CD4-positive, CD25-positive, alpha-beta regulatory T cell (primary cell): ENCODE results near the gene ABTB2. TPM values are rescaled to one million over a fixed set of nuclear protein-coding genes. Genes with fewer than 3 reads are reported as not detected.

Source experiments
- ATAC-seq, 2 donors: fragments of 150-1000 bp; cut with Tn5 transposase; one replicate each; pipeline ENCODE4 v1.10.0; 2021; ENCODE audit warnings: low read depth in 2 of 2, moderate number of reproducible peaks in 2 of 2, moderate library complexity in 1 of 2
- DNase-seq, 3 donors: peaks; one replicate each; pipeline versions ENCODE4 v3.0.0 to v3.0.0-alpha.2; 2012 to 2022; ENCODE audit warnings: mixed read lengths in 1 of 3
- H3K27ac ChIP-seq: one replicate; pipeline ENCODE4 v1.7.0; 2013; ENCODE audit warnings: mild to moderate bottlenecking, low read length; ENCODE audit not compliant: insufficient read depth, poor library complexity, severe bottlenecking
- H3K27me3 ChIP-seq: one replicate; pipeline ENCODE4 v1.7.0; 2013; ENCODE audit warnings: low read length; ENCODE audit not compliant: control insufficient read depth, insufficient read depth
- H3K36me3 ChIP-seq: one replicate; pipeline ENCODE4 v1.7.0; 2013; ENCODE audit warnings: mild to moderate bottlenecking, low read length, moderate library complexity; ENCODE audit not compliant: control insufficient read depth, insufficient read depth
- H3K4me1 ChIP-seq: 2 replicates; pipeline ENCODE4 v1.7.0; 2013; ENCODE audit warnings: mild to moderate bottlenecking, low read length; ENCODE audit not compliant: insufficient read depth, control insufficient read depth, poor library complexity, severe bottlenecking
- H3K4me3 ChIP-seq: one replicate; pipeline ENCODE4 v1.7.0; 2013; ENCODE audit warnings: low read depth, mild to moderate bottlenecking, low read length, moderate library complexity
- H3K9me3 ChIP-seq, 2 experiments: 1 replicate in 1 of 2; 2 replicates in 1 of 2; pipeline ENCODE4 v1.7.0; 2013; ENCODE audit warnings: low read length in 2 of 2, mild to moderate bottlenecking in 1 of 2, moderate library complexity in 1 of 2; ENCODE audit not compliant: control insufficient read depth in 2 of 2
- H3K27ac Mint-ChIP-seq, 3 donors: one replicate each; pipeline ENCODE4 v1.8.0; 2020 to 2022; ENCODE audit warnings: mild to moderate bottlenecking in 3 of 3, mixed read lengths in 3 of 3, moderate library complexity in 2 of 3
- H3K27me3 Mint-ChIP-seq: one replicate; pipeline ENCODE4 v1.8.0; 2022; ENCODE audit warnings: mild to moderate bottlenecking, mixed read lengths
- H3K36me3 Mint-ChIP-seq: one replicate; pipeline ENCODE4 v1.8.0; 2020; ENCODE audit warnings: mixed read lengths
- H3K4me1 Mint-ChIP-seq, 4 donors: one replicate each; pipeline ENCODE4 v1.8.0; 2020 to 2022; ENCODE audit warnings: mixed read lengths in 4 of 4, mild to moderate bottlenecking in 1 of 4
- H3K4me3 Mint-ChIP-seq, 4 donors: one replicate each; pipeline ENCODE4 v1.8.0; 2020 to 2022; ENCODE audit warnings: mild to moderate bottlenecking in 4 of 4, mixed read lengths in 4 of 4, moderate library complexity in 3 of 4
- H3K9me3 Mint-ChIP-seq, 7 donors: one replicate each; pipeline ENCODE4 v1.8.0; 2020 to 2022; ENCODE audit warnings: mixed read lengths in 7 of 7, mild to moderate bottlenecking in 3 of 7, moderate library complexity in 2 of 7
- polyA plus RNA-seq, 4 donors: library from polyadenylated mRNA; unstranded; fragments of 300-500 nt; fragmentation: Illumina TruSeq; gene quantifications; one replicate each; pipeline ENCODE4 v1.2.3, GENCODE V29; 2021
- total RNA-seq: library from RNA; stranded (reverse); gene quantifications from one replicate; pipeline ENCODE4 v1.2.3, GENCODE V29; 2022

The ABTB2 gene
- total and polyA plus RNA-seq, 5 donors from 2014 or later, result 0.12 to 0.89 (median 0.13) TPM; not detected in 2

DNA sequence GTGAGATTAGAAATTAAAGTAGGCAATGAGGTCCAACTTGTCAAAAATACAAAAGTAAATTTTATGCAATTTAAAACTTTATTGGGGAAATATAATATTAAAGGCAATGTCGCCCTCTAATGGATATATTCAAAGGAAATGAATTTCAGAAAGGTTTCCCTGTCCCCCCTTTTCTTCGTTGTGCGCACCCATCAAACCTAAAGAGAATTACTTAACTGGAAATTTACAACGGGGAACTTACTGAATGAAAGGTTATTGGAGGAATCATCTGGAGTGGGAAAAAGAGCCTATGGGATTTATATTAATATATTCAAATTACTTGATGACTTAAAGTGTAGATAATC, 1.7 kb upstream of the ABTB2 start:
- Mint-ChIP-seq H3K27me3 (peaks cover 38% of the 10 kb centered on the region), H3K4me1 (peaks cover 6 to 19% (median 11%) of the 10 kb centered on the region in 4 donors), H3K27ac (peak overlapping the region in 1 of 3 donors; percentile 58), H3K36me3 (no peaks in the 10 kb centered on the region), H3K9me3 (peaks cover 0 to 2% (median 0%) of the 10 kb centered on the region in 7 donors), H3K4me3 (peak overlapping the region; percentile 77 to 92 (median 88))
- Histone ChIP-seq H3K36me3 (no peaks in the 10 kb centered on the region), H3K4me3 (peak overlapping the region; percentile 86), H3K27ac (no peak overlapping the region), H3K4me1 (peaks cover 34% of the 10 kb centered on the region), H3K9me3 (no peaks in the 10 kb centered on the region), H3K27me3 (peaks cover 27% of the 10 kb centered on the region)
- ATAC-seq (no peak), DNase-seq (no peak)

DNA sequence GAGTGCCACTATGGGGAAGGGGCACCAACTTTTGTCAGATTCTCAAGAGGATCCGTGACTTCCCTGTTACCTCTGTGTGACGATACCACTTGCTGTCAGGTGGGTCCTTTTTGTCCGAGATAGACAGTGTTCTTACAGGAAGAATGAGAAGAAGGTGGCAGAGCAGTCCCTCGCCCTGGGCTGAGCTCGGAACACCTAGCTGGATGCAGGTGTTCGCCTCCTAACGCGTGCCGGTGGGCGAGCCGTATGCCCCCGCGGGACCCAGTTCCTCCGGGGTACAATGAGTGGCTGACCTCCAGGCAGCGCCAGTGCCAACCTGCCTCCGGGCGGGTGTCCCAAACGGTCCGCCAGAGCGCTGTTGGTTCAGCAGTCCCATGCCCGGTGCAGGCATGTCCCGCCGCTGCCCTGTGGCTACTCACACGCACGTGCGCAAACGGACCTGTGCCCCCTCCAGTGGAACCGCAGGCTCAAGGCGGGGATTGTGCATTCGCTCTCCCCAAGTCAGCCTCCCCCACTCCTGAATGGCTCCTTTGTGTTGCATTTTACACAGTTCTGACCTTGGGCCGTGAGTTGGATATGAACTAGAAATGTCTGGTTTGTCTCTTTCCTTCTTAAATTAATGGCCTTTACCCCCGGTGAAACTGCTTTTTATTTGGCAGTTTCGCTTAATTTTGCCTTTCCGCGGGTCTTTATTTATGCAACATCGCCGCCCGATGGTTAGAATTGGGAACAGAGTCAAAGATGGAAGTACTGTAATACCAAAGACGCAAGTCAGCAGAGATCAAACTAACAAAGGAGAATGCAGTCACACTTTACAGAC, 1.1 kb upstream of the ABTB2 start:
- DNase-seq, result peak; percentile 52 to 85 (median 77)
- Mint-ChIP-seq H3K9me3 (peaks cover 0 to 2% (median 0%) of the 10 kb centered on the region in 7 donors), H3K27me3 (peaks cover 43% of the 10 kb centered on the region), H3K4me3 (peak overlapping the region; percentile 77 to 92 (median 88)), H3K4me1 (peaks cover 6 to 19% (median 11%) of the 10 kb centered on the region in 4 donors), H3K36me3 (no peaks in the 10 kb centered on the region), H3K27ac (peak overlapping the region; percentile 58 to 87 (median 81))
- peak; percentile 3 to 17 for ATAC-seq
- Histone ChIP-seq H3K9me3 (no peaks in the 10 kb centered on the region), H3K27me3 (peaks cover 28% of the 10 kb centered on the region), H3K27ac (peak overlapping the region; percentile 63), H3K36me3 (no peaks in the 10 kb centered on the region), H3K4me1 (peaks cover 34% of the 10 kb centered on the region), H3K4me3 (peak overlapping the region; percentile 86)

DNA sequence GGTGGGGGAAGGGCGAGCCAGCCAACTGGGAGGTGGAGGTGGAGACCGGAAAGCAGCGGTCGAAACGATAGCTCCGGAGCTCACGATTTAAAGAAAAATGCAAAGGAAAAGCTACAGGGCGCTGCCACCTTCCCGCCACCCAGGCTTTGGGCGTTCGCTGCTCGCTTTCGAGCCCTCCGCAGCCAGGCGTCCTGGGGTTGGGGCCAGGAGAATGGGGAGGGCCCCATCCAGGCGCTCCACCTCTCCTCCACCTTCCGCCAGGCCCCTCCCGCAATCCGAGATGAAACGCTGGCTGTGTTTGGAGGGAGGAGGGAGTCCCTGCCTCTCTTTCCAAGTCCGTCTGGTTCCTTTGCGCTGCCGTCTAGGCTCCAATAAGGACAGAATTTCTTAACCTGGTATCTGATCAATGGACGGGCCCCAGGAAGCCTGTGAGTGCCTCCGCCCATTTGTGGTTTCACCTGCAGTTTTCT, 483 bp upstream of the ABTB2 start:
- Mint-ChIP-seq H3K27ac (peak overlapping the region; percentile 32 to 87 (median 58)), H3K4me1 (peaks cover 6 to 19% (median 11%) of the 10 kb centered on the region in 4 donors), H3K4me3 (peak overlapping the region; percentile 77 to 92 (median 88)), H3K27me3 (peaks cover 49% of the 10 kb centered on the region), H3K36me3 (no peaks in the 10 kb centered on the region), H3K9me3 (peaks cover 0 to 2% (median 0%) of the 10 kb centered on the region in 7 donors)
- DNase-seq (peak in 1 of 3 donors; percentile 51), ATAC-seq (peak; percentile 2 to 4)
- Histone ChIP-seq H3K9me3 (no peaks in the 10 kb centered on the region), H3K27me3 (peaks cover 28% of the 10 kb centered on the region), H3K36me3 (no peaks in the 10 kb centered on the region), H3K4me1 (peaks cover 34% of the 10 kb centered on the region), H3K27ac (peak overlapping the region; percentile 63), H3K4me3 (peak overlapping the region; percentile 86)

DNA sequence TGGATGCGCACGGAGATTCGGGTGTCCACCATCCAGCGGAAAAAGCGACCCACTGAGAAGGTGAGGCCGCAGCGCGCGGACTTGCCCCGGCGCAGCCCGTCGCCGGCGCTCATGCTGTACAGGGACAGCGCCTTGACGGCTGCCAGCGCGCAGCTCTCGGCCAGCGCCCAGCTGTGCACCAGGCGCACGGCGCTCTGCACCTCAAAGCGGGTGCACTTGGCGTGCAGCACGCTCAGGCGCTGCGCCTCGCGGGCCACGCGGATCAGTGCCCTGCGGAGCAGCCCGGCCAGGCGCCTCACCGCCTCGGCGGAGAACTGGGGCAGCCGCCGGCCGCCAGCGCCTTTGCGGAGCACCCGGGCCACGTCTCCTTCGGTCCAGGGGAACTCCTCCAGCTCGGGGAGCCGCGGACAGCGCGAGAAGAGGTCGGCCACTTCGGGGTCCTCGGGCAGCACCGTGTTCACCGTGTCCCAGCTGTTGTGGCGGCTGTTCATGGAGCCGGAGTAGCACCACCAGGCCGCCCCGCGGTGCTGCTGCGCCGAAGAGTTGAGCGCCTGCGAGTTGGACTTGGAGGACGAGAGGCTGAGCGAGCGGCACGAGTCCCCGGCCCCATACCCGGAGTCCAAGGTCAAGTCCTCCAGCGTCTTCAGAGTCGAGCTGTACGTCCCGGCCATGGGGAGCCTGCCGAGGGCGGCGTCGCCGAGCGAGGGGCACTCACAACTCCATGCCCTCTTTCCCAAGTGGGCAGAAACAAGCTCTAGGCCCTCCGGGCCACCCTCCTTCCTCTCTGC, 703 bp downstream of the ABTB2 start:
- peaks cover 24% of the 10 kb centered on the region for H3K27me3 ChIP-seq
- peak overlapping the region; percentile 1 for H3K27ac ChIP-seq
- Mint-ChIP-seq H3K27me3 (peaks cover 54% of the 10 kb centered on the region), H3K4me1 (peaks cover 6 to 19% (median 11%) of the 10 kb centered on the region in 4 donors), H3K36me3 (no peaks in the 10 kb centered on the region), H3K9me3 (peaks cover 0 to 3% (median 0%) of the 10 kb centered on the region in 7 donors), H3K27ac (no peak overlapping the region), H3K4me3 (peak overlapping the region; percentile 78 to 93 (median 88))
- no peaks in the 10 kb centered on the region for H3K36me3 ChIP-seq
- H3K4me1 ChIP-seq, result peaks cover 34% of the 10 kb centered on the region
- DNase-seq, result peak; percentile 19 to 51 (median 51)
- ATAC-seq, result peak; percentile 16 to 17
- no peaks in the 10 kb centered on the region for H3K9me3 ChIP-seq
- H3K4me3 ChIP-seq, result no peak overlapping the region

DNA sequence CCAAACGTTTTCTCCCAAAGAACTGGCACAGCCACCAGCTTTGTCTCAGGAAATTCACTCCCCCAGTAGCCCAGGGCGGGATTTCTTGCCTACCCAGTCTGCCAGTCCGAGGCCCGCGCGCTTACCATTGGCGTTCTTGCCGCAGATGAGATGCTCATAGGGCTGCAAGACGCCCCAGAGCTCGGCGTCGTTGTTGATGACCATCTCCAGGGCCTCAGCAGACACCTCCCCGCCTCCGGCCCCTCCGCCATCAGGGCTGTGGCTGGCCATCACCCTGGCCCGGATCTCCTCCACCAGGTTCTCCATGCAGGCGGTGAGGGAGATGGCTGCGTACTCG, 1.3 kb downstream of the ABTB2 start:
- Histone ChIP-seq H3K4me1 (peaks cover 34% of the 10 kb centered on the region), H3K36me3 (no peaks in the 10 kb centered on the region), H3K27ac (no peak overlapping the region), H3K27me3 (peaks cover 29% of the 10 kb centered on the region), H3K9me3 (no peaks in the 10 kb centered on the region), H3K4me3 (peak overlapping the region; percentile 13)
- Mint-ChIP-seq H3K4me1 (peaks cover 6 to 19% (median 11%) of the 10 kb centered on the region in 4 donors), H3K9me3 (peaks cover 0 to 3% (median 0%) of the 10 kb centered on the region in 7 donors), H3K36me3 (no peaks in the 10 kb centered on the region), H3K27ac (no peak overlapping the region), H3K27me3 (peaks cover 58% of the 10 kb centered on the region), H3K4me3 (peak overlapping the region; percentile 48 to 89 (median 76))
- DNase-seq (peak in 1 of 3 donors; percentile 7), ATAC-seq (no peak)

DNA sequence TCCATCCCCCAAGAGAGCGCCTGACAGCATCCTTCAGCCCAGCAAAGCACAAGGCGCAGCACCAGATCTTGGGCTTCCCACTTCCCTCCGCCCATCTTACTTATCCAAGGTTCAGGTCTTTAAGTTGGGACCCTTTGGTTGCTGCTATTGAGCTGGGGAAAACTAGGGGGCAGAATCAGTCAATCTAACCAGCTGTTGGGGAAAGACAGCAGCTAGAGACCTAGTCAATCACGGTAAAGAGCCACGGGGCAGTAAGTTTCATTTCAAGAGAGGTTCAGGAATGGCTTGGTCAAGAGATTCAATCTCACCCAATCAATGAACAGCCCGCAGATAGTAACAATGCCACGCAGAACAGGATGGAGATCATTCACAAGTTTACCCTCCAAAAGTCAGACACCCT, 1.7 kb downstream of the ABTB2 start:
- DNase-seq (no peak), ATAC-seq (no peak)
- Histone ChIP-seq H3K27me3 (peaks cover 29% of the 10 kb centered on the region), H3K36me3 (no peaks in the 10 kb centered on the region), H3K4me3 (peak overlapping the region; percentile 13), H3K9me3 (no peaks in the 10 kb centered on the region), H3K27ac (no peak overlapping the region), H3K4me1 (peaks cover 34% of the 10 kb centered on the region)
- Mint-ChIP-seq H3K27ac (no peak overlapping the region), H3K9me3 (peaks cover 0 to 3% (median 0%) of the 10 kb centered on the region in 7 donors), H3K4me1 (peaks cover 6 to 19% (median 11%) of the 10 kb centered on the region in 4 donors), H3K4me3 (peak overlapping the region; percentile 48 to 89 (median 76)), H3K36me3 (no peaks in the 10 kb centered on the region), H3K27me3 (peaks cover 54% of the 10 kb centered on the region)

DNA sequence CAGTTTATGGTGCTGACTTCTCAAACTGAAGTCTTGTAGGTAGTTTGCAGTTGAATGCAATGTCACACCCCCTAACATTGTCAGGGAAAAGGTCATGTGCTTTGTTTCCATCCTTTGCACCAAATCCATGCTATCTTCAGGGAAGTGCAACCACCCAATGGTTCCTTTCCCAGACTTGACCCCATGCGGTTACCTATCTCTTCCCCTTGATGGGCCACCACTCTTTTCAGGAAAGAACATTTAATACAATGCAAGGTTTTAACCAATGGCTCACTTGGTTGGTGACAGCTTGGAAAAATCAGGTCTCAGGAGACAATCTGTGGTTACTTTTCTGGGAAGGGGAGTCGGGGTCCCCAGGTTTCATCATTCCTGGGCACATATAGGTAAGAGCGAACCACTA, 2.1 kb downstream of the ABTB2 start:
- Mint-ChIP-seq H3K27me3 (peaks cover 50% of the 10 kb centered on the region), H3K36me3 (no peaks in the 10 kb centered on the region), H3K4me1 (peaks cover 6 to 19% (median 11%) of the 10 kb centered on the region in 4 donors), H3K27ac (no peak overlapping the region), H3K9me3 (peaks cover 0 to 3% (median 0%) of the 10 kb centered on the region in 7 donors), H3K4me3 (peak overlapping the region; percentile 48 to 89 (median 76))
- Histone ChIP-seq H3K36me3 (no peaks in the 10 kb centered on the region), H3K4me1 (peaks cover 34% of the 10 kb centered on the region), H3K4me3 (no peak overlapping the region), H3K27me3 (peaks cover 25% of the 10 kb centered on the region), H3K27ac (no peak overlapping the region), H3K9me3 (no peaks in the 10 kb centered on the region)
- ATAC-seq (no peak), DNase-seq (no peak)
